GM12801 (cell line): ENCODE data around the gene PAPPA.

Source experiments
- TF ChIP-seq, protein P1 (sequence below): IDR thresholded peaks from one replicate; pipeline ENCODE4 v1.5.1; 2011; ENCODE audit warnings: control low read depth; ENCODE audit not compliant: insufficient read length; ENCODE audit errors: extremely low read depth

PAPPA gene

DNA sequence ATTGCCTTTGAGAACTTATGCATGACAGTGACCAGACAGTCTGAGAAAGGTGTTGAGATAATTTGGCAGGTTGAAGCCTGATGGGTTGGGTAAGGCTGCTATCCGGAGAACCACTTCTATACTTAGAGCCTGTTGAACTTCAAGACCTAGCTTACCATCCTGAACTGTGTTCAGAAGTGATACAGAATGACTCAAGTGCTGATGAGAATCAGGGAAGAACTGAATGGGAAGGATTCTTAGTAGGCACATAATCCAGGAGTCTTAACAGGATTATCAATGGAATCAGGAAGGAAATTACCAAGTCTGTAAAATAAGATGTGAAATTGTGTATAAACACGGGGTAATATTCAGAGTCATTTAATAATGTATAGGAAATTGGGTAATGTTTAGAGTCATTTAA lies 9.0 kb upstream of the PAPPA start:
- TF ChIP-seq, protein P1, sequence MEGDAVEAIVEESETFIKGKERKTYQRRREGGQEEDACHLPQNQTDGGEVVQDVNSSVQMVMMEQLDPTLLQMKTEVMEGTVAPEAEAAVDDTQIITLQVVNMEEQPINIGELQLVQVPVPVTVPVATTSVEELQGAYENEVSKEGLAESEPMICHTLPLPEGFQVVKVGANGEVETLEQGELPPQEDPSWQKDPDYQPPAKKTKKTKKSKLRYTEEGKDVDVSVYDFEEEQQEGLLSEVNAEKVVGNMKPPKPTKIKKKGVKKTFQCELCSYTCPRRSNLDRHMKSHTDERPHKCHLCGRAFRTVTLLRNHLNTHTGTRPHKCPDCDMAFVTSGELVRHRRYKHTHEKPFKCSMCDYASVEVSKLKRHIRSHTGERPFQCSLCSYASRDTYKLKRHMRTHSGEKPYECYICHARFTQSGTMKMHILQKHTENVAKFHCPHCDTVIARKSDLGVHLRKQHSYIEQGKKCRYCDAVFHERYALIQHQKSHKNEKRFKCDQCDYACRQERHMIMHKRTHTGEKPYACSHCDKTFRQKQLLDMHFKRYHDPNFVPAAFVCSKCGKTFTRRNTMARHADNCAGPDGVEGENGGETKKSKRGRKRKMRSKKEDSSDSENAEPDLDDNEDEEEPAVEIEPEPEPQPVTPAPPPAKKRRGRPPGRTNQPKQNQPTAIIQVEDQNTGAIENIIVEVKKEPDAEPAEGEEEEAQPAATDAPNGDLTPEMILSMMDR, result no peak

DNA sequence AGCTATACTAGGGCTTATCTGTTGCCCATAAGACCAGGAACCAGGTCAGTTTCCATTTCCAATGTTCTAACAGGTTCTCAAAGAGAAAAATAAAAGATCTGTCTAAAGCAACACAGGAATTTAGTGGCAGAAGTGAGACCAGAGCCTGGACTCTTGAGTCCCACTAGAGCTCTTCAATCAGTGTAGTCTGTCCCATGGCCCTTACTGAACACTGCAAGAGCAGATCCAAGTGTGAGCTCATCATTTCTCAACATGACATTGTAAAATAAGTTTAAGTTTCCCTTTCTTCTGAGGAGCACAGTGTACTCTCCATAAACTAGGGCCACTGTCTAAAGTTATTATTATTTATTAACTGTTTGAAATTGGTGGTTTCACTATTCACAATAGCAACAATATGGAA lies 8.6 kb upstream of the PAPPA start:
- TF ChIP-seq, protein P1, result no peak

DNA sequence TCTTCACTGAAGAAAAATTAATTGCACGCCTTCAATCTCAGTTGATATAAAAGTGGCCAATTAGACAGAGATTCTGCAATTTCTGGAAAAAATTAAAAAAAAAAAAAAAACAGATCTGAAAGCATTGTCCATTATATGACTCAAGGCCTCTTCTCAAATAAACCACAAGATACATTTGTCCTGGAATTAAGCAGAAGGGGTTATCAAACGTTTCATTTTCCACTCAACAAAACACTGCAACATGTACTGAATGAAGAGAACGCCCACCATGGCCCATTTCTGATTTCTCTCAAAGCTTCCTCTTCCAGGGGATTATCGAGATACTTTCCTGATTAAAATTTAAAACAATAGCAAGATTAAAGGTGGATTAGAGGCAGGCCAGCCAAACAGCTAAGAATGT lies 5.8 kb upstream of the PAPPA start:
- TF ChIP-seq, protein P1, result no peak

DNA sequence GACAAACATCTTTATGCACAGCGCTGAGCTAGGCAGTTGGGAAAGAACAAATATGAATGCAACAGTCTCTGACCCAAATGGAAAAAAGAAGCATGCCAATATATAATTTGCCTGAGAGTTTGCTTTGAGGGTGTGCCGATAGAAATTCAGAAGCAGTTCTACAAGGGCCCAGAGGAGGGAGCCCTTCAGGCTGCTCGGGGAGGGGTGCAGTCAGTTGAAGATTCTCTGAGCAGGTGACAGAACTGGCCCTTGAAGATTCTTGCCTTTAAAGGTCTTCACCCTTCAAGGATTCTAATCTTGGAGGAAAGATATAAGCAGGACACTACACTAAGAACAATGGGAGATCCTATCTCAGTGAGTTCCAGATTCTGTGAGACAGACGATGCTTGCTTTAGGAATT lies 3.7 kb upstream of the PAPPA start:
- TF ChIP-seq, protein P1, result no peak

DNA sequence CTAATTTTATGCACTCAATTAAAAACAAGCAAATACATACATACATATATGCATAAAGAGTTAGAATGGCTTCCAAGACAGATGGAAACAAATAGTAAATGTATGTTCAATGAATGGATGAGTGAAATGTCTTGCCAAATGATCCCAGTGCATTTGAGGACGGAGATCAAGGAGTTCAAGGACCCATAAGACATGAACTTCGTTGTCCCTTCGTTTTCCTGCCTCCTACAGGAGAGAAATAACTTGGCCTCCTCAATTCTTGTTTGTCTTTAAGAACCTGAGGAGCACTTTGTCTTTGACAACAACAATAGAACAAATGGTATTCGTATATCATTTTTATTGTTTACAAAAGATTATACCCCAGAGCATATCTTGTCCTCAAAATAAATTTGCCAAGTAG lies 2.4 kb upstream of the PAPPA start:
- TF ChIP-seq, protein P1, result no peak

DNA sequence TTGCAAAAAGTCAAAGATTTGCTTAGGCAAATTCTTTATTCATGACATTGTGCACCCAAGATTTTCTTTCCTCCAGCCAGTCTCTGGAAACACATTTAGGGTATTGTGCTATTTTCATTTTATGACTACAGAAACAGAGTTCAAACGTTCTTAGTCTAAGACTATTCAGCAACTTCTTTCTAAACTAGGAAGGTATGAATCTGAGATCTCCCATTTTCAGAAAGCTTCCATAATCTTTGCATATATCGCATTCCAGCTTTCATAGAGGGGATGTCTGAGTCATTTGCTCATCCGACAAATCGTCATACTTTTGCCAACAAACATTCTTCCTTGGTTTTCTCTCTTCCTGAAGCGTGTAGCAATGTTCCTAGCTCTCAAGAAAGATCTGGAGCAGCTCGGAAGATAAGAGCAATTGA lies 1.6 kb upstream of the PAPPA start:
- TF ChIP-seq, protein P1, result no peak

DNA sequence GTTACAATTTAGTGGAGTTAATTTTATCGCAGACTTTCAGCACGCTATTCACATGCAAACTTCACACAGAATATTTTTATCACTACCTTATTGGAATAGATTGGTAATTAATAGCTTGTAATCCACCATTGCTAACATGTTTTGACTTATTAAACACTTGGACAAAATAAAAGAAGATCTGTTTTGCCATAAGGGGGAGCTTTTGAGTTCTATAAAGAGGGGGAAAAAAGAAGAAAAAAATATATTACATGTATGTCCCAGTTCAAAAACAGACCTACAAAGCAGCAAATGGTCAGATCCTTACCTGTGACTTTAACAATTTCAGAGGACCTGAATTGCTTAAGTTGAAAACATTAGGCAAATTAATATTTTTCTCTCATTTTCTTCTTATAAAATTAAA lies 1.2 kb upstream of the PAPPA start:
- TF ChIP-seq, protein P1, result no peak

DNA sequence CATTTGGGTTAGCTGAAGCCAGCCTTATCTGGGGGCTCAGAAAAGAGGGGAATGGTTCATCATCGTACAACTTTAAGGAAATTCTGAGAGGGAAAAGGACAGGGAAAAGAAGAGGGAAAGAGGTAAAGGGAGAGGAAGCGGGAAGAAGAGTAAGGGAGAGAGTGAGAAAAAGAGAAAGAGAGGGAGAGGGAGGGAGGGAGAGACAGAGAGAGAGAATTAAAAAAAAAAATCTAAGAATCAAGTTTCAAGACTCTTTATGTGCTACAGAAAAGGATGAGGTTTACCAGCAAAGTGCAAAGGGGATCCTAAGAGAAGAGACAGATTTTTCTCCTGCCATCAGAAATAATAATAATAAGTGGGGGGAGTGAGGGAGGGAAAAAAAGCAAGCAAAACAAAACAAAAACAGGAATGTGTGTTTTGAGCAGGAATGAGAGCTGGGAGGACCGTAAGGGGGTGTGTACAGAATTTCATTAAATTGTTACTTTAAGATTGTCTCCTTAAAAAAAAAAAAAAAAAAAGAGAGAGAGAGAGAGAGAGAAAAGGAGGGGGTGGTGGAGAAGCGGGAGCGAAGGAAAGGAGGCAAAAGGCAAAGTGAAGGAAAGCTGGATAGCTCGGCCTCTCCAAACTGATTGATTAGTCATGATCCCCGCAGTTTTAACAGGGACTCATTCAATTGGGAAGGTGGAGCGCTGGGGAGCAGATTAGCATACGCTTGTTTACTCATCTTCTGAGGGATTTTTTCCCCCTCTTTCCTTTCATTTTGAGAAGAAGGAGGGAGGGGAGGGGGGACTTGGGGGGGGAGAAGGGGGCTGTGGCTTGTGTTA lies 438 bp upstream of the PAPPA start:
- TF ChIP-seq, protein P1, result no peak
